Brain microvascular endothelial cell (primary cell): Measurements from ENCODE around the gene CFAP410.

Source experiments
- DNase-seq: peaks from one replicate; pipeline ENCODE4 v3.0.0-alpha.2; 2020
- H3K27ac ChIP-seq: fragments of 250-450 bp; sonication (Bioruptor Pico); 2 replicates; pipeline ENCODE4 v1.5.1; 2020; ENCODE audit warnings: mild to moderate bottlenecking, moderate library complexity
- H3K27me3 ChIP-seq: fragments of 250-450 bp; sonication (Bioruptor Pico); replicated peaks from 2 replicates; pipeline ENCODE4 v1.5.1; 2020; ENCODE audit warnings: mild to moderate bottlenecking
- H3K36me3 ChIP-seq: fragments of 250-450 bp; sonication (Bioruptor Pico); replicated peaks from 2 replicates; pipeline ENCODE4 v1.5.1; 2020; ENCODE audit warnings: mild to moderate bottlenecking
- H3K4me3 ChIP-seq: 2 replicates; pipeline ENCODE4 v1.5.1; 2011; ENCODE audit warnings: low read depth, mild to moderate bottlenecking, control low read depth, low read length, moderate library complexity
- in situ Hi-C: cut with HindIII; loops from 2 replicates; pipeline ENCODE4 v1.10.0; 2017; ENCODE audit warnings: low sequenced_read_pairs, low pct_ligation_motif_present
- TF ChIP-seq, protein P1 (sequence below): IDR thresholded peaks from 2 replicates; pipeline ENCODE4 v1.5.1; 2011; ENCODE audit warnings: low read depth, mild to moderate bottlenecking, moderate library complexity, low read length, control low read depth, inconsistent platforms; ENCODE audit errors: missing control alignments

CFAP410 gene

DNA sequence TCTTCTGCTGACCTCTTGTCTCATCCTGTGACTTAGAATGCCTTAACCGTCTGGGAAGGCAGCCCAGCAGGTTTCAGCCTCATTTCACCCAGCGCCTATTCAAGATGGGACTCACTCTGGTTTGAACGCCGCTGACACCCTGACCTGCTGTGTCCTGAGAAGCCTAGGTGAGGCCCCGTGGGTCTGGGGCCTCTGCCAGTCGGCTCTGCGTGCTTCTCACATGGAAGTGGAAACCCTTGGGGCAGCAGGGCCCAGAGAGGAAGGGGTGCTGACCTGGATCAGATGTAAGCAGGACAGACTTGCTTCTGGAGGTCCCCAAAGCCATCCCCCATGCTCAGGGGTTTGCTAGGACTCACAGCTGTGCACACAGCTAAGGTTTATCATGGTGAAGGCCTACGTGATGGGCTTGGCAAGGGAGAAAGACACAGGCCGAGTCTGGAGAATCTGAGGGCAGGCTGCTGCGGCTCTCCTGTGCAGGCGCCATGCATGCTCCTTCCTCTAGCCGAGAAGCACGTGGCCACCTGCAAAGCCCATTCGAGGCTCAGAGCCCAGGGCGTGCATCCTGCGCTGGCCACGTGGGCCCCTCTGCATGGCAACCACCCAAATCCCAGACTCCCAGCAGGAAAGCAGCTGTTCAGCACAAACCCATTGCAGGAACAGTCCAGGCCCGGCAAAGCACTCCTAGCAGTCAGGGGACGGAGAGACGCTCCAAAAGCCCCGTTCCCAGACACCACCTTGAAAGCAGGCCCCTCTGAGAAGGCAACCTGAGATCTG is 18.1 kb upstream of the CFAP410 start:
- in situ Hi-C loops = no loop called here
- no peak for DNase-seq
- peaks cover 1% of the 10 kb centered on the region for H3K27me3 ChIP-seq
- TF ChIP-seq, protein P1, sequence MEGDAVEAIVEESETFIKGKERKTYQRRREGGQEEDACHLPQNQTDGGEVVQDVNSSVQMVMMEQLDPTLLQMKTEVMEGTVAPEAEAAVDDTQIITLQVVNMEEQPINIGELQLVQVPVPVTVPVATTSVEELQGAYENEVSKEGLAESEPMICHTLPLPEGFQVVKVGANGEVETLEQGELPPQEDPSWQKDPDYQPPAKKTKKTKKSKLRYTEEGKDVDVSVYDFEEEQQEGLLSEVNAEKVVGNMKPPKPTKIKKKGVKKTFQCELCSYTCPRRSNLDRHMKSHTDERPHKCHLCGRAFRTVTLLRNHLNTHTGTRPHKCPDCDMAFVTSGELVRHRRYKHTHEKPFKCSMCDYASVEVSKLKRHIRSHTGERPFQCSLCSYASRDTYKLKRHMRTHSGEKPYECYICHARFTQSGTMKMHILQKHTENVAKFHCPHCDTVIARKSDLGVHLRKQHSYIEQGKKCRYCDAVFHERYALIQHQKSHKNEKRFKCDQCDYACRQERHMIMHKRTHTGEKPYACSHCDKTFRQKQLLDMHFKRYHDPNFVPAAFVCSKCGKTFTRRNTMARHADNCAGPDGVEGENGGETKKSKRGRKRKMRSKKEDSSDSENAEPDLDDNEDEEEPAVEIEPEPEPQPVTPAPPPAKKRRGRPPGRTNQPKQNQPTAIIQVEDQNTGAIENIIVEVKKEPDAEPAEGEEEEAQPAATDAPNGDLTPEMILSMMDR = no peak
- H3K4me3 ChIP-seq = no peak overlapping the region
- no peaks in the 10 kb centered on the region for H3K36me3 ChIP-seq
- H3K27ac ChIP-seq = no peak overlapping the region

DNA sequence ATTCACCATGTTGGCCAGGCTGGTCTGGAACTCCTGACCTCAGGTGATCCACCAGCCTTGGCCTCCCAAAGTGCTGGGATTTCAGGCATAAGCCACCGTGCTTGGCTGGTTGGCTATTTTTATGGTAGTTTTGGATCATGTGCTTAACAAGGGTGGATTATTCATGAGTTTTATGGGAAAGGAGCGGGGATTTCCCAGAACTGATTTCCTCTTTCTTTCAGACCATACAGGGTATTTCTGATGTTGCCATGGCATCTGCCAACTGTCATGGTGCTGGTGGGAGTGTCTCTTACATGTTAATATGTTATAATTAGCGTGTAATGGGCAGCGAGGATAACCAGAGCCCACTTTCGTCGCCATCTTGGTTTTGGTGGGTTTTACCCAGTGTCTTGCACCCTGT is 17.4 kb upstream of the CFAP410 start:
- no peak for DNase-seq
- in situ Hi-C loops = no loop called here
- no peaks in the 10 kb centered on the region for H3K36me3 ChIP-seq
- H3K27ac ChIP-seq = no peak overlapping the region
- H3K27me3 ChIP-seq = peaks cover 3% of the 10 kb centered on the region
- TF ChIP-seq, protein P1 = no peak
- no peak overlapping the region for H3K4me3 ChIP-seq

DNA sequence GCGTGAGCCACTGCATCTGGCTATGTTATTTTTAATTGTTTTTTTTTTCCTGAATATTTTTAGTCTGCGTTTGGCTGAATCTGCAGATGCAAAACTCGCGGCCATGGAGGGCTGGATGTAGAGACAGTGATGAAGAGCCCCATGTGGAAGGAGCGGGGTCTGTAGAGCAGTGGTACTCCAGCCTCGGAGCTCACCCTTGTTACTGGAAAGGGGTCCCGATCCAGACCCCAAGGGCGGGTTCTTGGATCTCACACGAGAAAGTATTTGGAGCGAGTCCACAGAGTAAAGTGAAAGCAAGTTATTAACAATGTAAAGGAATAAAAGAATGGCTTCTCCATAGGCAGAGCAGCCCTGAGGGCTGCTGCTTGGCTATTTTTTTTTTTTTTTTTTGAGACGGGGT is 17.0 kb upstream of the CFAP410 start:
- in situ Hi-C loops = no loop called here
- H3K27ac ChIP-seq = no peak overlapping the region
- H3K4me3 ChIP-seq = no peak overlapping the region
- TF ChIP-seq, protein P1 = no peak
- no peak for DNase-seq
- H3K27me3 ChIP-seq = peaks cover 8% of the 10 kb centered on the region
- H3K36me3 ChIP-seq = no peaks in the 10 kb centered on the region

DNA sequence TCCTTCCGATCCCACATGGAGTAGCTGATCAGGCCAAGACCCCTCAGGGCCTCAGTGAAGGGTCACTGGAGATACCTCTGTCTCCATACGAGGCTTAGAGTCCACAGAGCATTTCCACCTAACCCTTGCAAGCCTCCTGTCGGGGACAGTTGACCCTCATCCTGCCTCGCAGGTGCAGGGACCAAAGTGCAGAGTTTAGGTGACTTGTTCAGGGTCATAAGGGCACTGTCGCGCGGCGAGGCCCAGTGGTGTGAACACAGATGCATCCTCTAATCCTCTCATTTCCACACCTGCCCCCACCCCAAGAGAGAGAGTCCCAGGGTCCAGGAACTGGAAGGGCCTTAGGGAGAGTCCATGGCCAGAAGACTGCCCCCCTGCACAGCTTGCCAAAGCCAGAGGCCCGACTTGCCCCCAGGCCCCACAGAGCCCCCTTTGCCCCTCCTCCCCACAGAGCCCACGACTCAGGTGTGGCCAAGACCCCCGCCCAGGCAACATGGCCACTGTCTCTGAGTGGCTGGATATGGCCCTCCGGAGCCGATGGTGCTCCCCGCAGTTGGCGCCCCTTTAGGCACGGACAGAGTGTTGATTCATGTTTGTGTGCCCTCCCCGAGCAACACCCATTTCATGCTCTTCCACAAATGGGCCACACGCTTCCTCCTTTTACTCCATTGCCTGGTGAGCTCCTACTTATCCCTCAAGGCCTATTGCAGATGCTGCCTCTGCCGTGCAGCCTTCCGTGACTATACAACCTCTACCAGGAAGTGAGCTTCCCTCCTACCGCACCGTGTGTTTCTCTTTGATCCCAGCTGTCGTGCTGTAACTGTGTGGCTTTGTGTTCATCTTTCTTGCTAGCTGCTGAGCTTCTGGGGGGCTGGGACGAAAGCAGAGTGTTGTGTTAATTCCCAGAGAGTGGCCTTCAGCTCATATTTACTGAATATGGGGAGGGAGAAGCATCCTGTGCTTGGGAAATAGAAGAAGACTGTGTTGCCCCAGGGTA is 15.9 kb upstream of the CFAP410 start:
- in situ Hi-C loops = no loop called here
- Histone ChIP-seq H3K27me3 (peaks cover 14% of the 10 kb centered on the region), H3K27ac (no peak overlapping the region), H3K36me3 (no peaks in the 10 kb centered on the region), H3K4me3 (no peak overlapping the region)
- TF ChIP-seq, protein P1 = no peak
- no peak for DNase-seq

DNA sequence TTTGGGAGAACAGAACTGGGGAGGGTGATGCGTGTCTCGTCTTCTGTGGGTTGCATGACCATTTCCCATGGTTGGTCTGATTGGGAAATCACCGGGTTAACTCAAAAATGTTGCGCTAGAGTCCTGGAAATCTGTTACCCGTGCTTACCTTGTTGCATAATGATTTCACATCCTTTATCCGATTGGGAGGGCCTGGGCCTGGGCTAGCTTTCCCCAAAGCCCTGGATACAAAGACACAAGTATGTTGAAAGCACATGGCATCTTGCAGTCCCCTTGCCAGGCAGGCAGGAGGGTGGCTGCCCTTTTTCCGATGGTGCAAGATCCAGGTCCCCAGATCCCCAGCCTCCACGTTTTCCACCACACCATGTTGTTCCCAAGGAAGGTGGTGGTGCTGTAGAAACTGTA is 14.8 kb upstream of the CFAP410 start:
- in situ Hi-C loops = no loop called here
- no peak overlapping the region for H3K27ac ChIP-seq
- TF ChIP-seq, protein P1 = no peak
- no peak for DNase-seq
- H3K4me3 ChIP-seq = no peak overlapping the region
- no peaks in the 10 kb centered on the region for H3K36me3 ChIP-seq
- peaks cover 25% of the 10 kb centered on the region for H3K27me3 ChIP-seq
